Stimulated activated CD8-positive, alpha-beta memory T cell treated with anti-CD3 and anti-CD28 coated beads, Interleukin-4, amount 100 ng/mL, for 24 hours (primary cell): ENCODE measurements around the gene ZNRF1.
"Not testable (repeated sequence)": the region's sequence is repeated elsewhere in the genome, so short reads cannot be mapped to it uniquely, and the experiment has no call there.

Source experiments
- DNase-seq: peaks from one replicate; pipeline ENCODE4 v3.0.0-alpha.2; 2020; ENCODE audit warnings: low read depth

Gene ZNRF1

GRCh38 chr16:75114946-75115825 is 116.4 kb downstream of the ZNRF1 start:
- no peak for DNase-seq

GRCh38 chr16:75116081-75116910 is 117.5 kb downstream of the ZNRF1 start, which contains the start of gene LDHD:
Gene LDHD, minus strand, starts transcription at chr16:75116780. Its CDS starts 60 bp downstream, at chr16:75116720.
- no peak for DNase-seq

GRCh38 chr16:75116911-75117245 is 118.1 kb downstream of the ZNRF1 start:
- DNase-seq, result no peak

- no peak for DNase-seq
Measured at GRCh38 chr16:75118943-75119539, 120.2 kb downstream of the ZNRF1 start.

- no peak for DNase-seq
Measured at GRCh38 chr16:75120253-75120652, 121.4 kb downstream of the ZNRF1 start.

- DNase-seq, result no peak
Measured at GRCh38 chr16:75121949-75122568, 123.2 kb downstream of the ZNRF1 start.

GRCh38 chr16:75122609-75123008 is 123.8 kb downstream of the ZNRF1 start:
- DNase-seq, result no peak

GRCh38 chr16:75127713-75128415 is 129.0 kb downstream of the ZNRF1 start:
- DNase-seq, result no peak

- not testable (repeated sequence) for DNase-seq
Measured at GRCh38 chr16:75129421-75130149, 130.8 kb downstream of the ZNRF1 start.

GRCh38 chr16:75130150-75130771 is 131.4 kb downstream of the ZNRF1 start:
- DNase-seq, result no peak

GRCh38 chr16:75131081-75131480 is 132.3 kb downstream of the ZNRF1 start:
- DNase-seq, result no peak

- DNase-seq, result no peak
Measured at GRCh38 chr16:75138233-75138632, 139.4 kb downstream of the ZNRF1 start.

GRCh38 chr16:75138636-75139035 is 139.8 kb downstream of the ZNRF1 start:
- no peak for DNase-seq

- DNase-seq, result no peak
Measured at GRCh38 chr16:75139498-75139897, 140.7 kb downstream of the ZNRF1 start.

- DNase-seq, result no peak
Measured at GRCh38 chr16:75143941-75144340, 145.1 kb downstream of the ZNRF1 start.

GRCh38 chr16:75147968-75148310 is 149.1 kb downstream of the ZNRF1 start:
- DNase-seq, result no peak

- peak; percentile 91 for DNase-seq
Measured at GRCh38 chr16:75148311-75149195, 149.7 kb downstream of the ZNRF1 start, which contains the start of gene ZFP1. Gene ZFP1, plus strand, starts transcription at chr16:75148524. Its CDS starts 4,428 bp downstream, at chr16:75152952.

- no peak for DNase-seq
Measured at GRCh38 chr16:75151798-75152197, 153.0 kb downstream of the ZNRF1 start.

GRCh38 chr16:75152635-75153034 is 153.8 kb downstream of the ZNRF1 start:
- DNase-seq, result no peak
